SK-N-SH (cell line): ENCODE results near the gene SIX5. TPM values are rescaled to one million over a fixed set of nuclear protein-coding genes. Genes with fewer than 3 reads are reported as not detected.

ENCODE experiments used
- CTCF ChIA-PET: fragments of 300-600, 350-600 bp; formaldehyde crosslinking; extraction: SDS; loops from one replicate; lab custom pipeline; 2021; lab: Yijun Ruan, JAX
- POLR2A ChIA-PET: fragments of 350-600 bp; sonication (Branson Sonifier 250); formaldehyde crosslinking; extraction: SDS; loops from one replicate; lab custom pipeline; 2020; ENCODE audit warnings: antibody characterized with exemption, inconsistent platforms; lab: Yijun Ruan, JAX
- DNase-seq: peaks from one replicate; pipeline ENCODE4 v3.0.0; 2012
- H2AFZ ChIP-seq: fragments of 200-600 bp; sonication (generic); 2 replicates; pipeline ENCODE4 v1.8.1; 2016; ENCODE audit warnings: antibody characterized with exemption, mild to moderate bottlenecking, low read depth
- H3F3A ChIP-seq: fragments of 200-600 bp; sonication (generic); replicated peaks from 2 replicates; pipeline ENCODE3; 2016; ENCODE audit warnings: antibody characterized with exemption, mild to moderate bottlenecking; ENCODE audit not compliant: insufficient read depth
- H3K27ac ChIP-seq, 2 experiments: fragments of 200-500 bp in 1 of 2; fragments of 200-600 bp in 1 of 2; sonication (Bioruptor generic) in 1 of 2; sonication (generic), shearing (Covaris generic) in 1 of 2; 2 replicates each; pipeline versions ENCODE4 v1.5.1 to v1.6.1; 2014 to 2016; ENCODE audit warnings: low read depth in 2 of 2, inconsistent platforms in 1 of 2, low read length in 1 of 2, mild to moderate bottlenecking in 1 of 2, mixed read lengths in 1 of 2
- H3K27me3 ChIP-seq: fragments of 200-600 bp; sonication (generic), shearing (Covaris generic); 2 replicates; pipeline ENCODE4 v1.6.1; 2016; ENCODE audit warnings: mixed run types; ENCODE audit not compliant: insufficient read depth
- H3K36me3 ChIP-seq, 2 experiments: fragments of 200-500 bp in 1 of 2; fragments of 200-600 bp in 1 of 2; sonication (Bioruptor generic) in 1 of 2; sonication (generic) in 1 of 2; replicated peaks in 1 of 2; 2 replicates each; pipeline versions ENCODE3 to v1.5.1; 2014 to 2016; ENCODE audit warnings: low read length in 1 of 2, mild to moderate bottlenecking in 1 of 2; ENCODE audit not compliant: insufficient read depth in 2 of 2, control insufficient read depth in 1 of 2
- H3K4me1 ChIP-seq, 2 experiments: fragments of 200-500 bp in 1 of 2; fragments of 200-600 bp in 1 of 2; sonication (Bioruptor generic) in 1 of 2; sonication (generic), shearing (Covaris generic) in 1 of 2; 2 replicates each; pipeline versions ENCODE4 v1.5.1 to v1.6.1; 2014 to 2016; ENCODE audit warnings: low read depth in 1 of 2, low read length in 1 of 2, mixed run types in 1 of 2; ENCODE audit not compliant: insufficient read depth in 2 of 2, control insufficient read depth in 1 of 2
- H3K4me2 ChIP-seq: fragments of 200-600 bp; sonication (generic), shearing (Covaris generic); 2 replicates; pipeline ENCODE4 v1.6.1; 2017; ENCODE audit warnings: mixed run types
- H3K4me3 ChIP-seq, 2 experiments: fragments of 200-500 bp in 1 of 2; fragments of 200-600 bp in 1 of 2; sonication (Bioruptor generic) in 1 of 2; sonication (generic), shearing (Covaris generic) in 1 of 2; 2 replicates each; pipeline versions ENCODE4 v1.5.1 to v1.8.1; 2014 to 2016; ENCODE audit warnings: low read depth in 2 of 2, inconsistent platforms in 1 of 2, low read length in 1 of 2, mild to moderate bottlenecking in 1 of 2, mixed read lengths in 1 of 2, moderate library complexity in 1 of 2
- H3K79me2 ChIP-seq: fragments of 200-600 bp; sonication (generic); 2 replicates; pipeline ENCODE4 v1.8.1; 2017; ENCODE audit warnings: mild to moderate bottlenecking; ENCODE audit not compliant: insufficient read depth
- H3K9ac ChIP-seq: fragments of 200-600 bp; sonication (generic); 2 replicates; pipeline ENCODE4 v1.6.1; 2017; ENCODE audit warnings: mixed run types
- H3K9me2 ChIP-seq: fragments of 200-600 bp; sonication (generic); 2 replicates; pipeline ENCODE4 v1.6.1; 2017; ENCODE audit warnings: mixed run types
- H3K9me3 ChIP-seq: fragments of 200-600 bp; sonication (generic); 2 replicates; pipeline ENCODE4 v1.6.1; 2017; ENCODE audit warnings: mixed run types, mild to moderate bottlenecking, moderate library complexity
- H4K20me1 ChIP-seq: fragments of 200-600 bp; sonication (generic); 2 replicates; pipeline ENCODE4 v1.6.1; 2017; ENCODE audit warnings: mild to moderate bottlenecking, mixed run types; ENCODE audit not compliant: insufficient read depth
- CHD2 ChIP-seq: fragments of 150-350 bp; IDR thresholded peaks from 2 replicates; pipeline ENCODE4 v1.6.1; 2018; ENCODE audit warnings: low read length; ENCODE audit not compliant: partially characterized antibody
- ELF1 ChIP-seq: IDR thresholded peaks from 2 replicates; pipeline ENCODE4 v1.4.0; 2012
- FOXJ3 ChIP-seq: sonication (generic); formaldehyde crosslinking; IDR thresholded peaks from 2 replicates; pipeline ENCODE4 v1.5.1; 2020; ENCODE audit warnings: mild to moderate bottlenecking, missing genetic modification reagents
- GABPA ChIP-seq: IDR thresholded peaks from 2 replicates; pipeline ENCODE4 v1.4.0; 2012; ENCODE audit warnings: low read depth, mild to moderate bottlenecking
- GATA2 ChIP-seq: sonication (generic); formaldehyde crosslinking; IDR thresholded peaks from 2 replicates; pipeline ENCODE4 v1.5.0; 2020; ENCODE audit warnings: mild to moderate bottlenecking, missing genetic modification reagents
- MXI1 ChIP-seq: IDR thresholded peaks from 2 replicates; pipeline ENCODE4 v1.6.1; 2012; ENCODE audit warnings: mild to moderate bottlenecking, low read depth, low read length, improper control_type of control experiment
- NFIC ChIP-seq: IDR thresholded peaks from 2 replicates; pipeline ENCODE4 v1.4.0; 2012; ENCODE audit warnings: borderline replicate concordance
- RCOR1 ChIP-seq: fragments of 150-350 bp; IDR thresholded peaks from 2 replicates; pipeline ENCODE4 v1.6.1; 2017; ENCODE audit warnings: antibody characterized with exemption, low read length
- RFX5 ChIP-seq: IDR thresholded peaks from 2 replicates; pipeline ENCODE4 v1.6.1; 2012; ENCODE audit warnings: mild to moderate bottlenecking, improper control_type of control experiment, low read length
- TAF1 ChIP-seq: IDR thresholded peaks from 2 replicates; pipeline ENCODE4 v1.6.1; 2012; ENCODE audit warnings: low read depth, mild to moderate bottlenecking, low read length, moderate library complexity, borderline replicate concordance
- YY1 ChIP-seq: IDR thresholded peaks from 2 replicates; pipeline ENCODE4 v1.4.0; 2012; ENCODE audit warnings: low read depth, mild to moderate bottlenecking
- WGBS: methylation state at CpG from one replicate; pipeline ENCODE4 v1.1.6; 2017; ENCODE audit warnings: low lambda C conversion rate; 5-methylcytosine and 5-hydroxymethylcytosine counted together
- polyA plus RNA-seq, 3 experiments: library from polyadenylated mRNA; depleted of rRNA; stranded (reverse); fragments of >200 nt; gene quantifications; 2 replicates each; pipeline ENCODE4 v1.2.3, GENCODE V29; 2012
- TF ChIP-seq, protein P1 (sequence below): fragments of 200-600 bp; sonication (generic); IDR thresholded peaks from 2 replicates; pipeline ENCODE4 v1.6.1; 2017; ENCODE audit warnings: antibody characterized with exemption, mild to moderate bottlenecking, moderate library complexity
- TF ChIP-seq, protein P2 (sequence below): fragments of 150-350 bp; IDR thresholded peaks from 2 replicates; pipeline ENCODE4 v1.6.1; 2017; ENCODE audit warnings: antibody characterized with exemption, low read length, low read depth, borderline replicate concordance
- TF ChIP-seq, protein P3 (sequence below): IDR thresholded peaks from 2 replicates; pipeline ENCODE4 v1.4.0; 2012; ENCODE audit warnings: low read depth, borderline replicate concordance
- TF ChIP-seq, protein P4 (sequence below): IDR thresholded peaks from 2 replicates; pipeline ENCODE4 v1.4.0; 2012; ENCODE audit warnings: low read depth, borderline replicate concordance

Gene SIX5
- polyA plus RNA-seq, 1 of the 3 experiments (the other 2 are of a cell fraction): 8.4 TPM

DNA sequence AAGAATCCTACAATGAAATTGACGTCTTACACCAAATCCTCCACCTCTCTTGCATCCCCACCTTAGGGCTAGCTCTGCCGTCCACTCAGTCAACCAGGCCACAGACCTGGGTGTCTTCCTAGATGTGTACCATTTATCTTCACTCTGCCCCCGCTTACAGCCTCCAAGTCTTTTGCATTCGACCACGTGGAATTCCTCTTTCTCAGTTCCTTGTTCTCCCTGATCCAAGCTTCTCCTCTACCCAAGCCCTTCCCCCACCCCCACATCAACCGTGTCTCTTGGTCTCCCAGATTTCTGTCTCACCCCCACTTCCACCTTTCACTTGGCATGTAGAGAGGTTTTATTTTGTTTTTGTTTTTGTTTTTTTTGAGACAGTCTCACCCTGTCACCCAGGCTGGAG is 24.8 kb upstream of the SIX5 start:
- Histone ChIP-seq H3K79me2 (peaks cover 34% of the 10 kb centered on the region), H3K4me2 (no peak overlapping the region), H2AFZ (no peak overlapping the region), H3K27ac (no peak overlapping the region), H3F3A (no peaks in the 10 kb centered on the region), H3K27me3 (no peaks in the 10 kb centered on the region), H3K4me3 (no peak overlapping the region), H3K9me2 (no peaks in the 10 kb centered on the region), H3K4me1 (peaks cover 0 to 18% of the 10 kb centered on the region in 2 experiments; a peak in 1 of 4 replicates), H3K36me3 (peaks cover 11 to 18% of the 10 kb centered on the region in 2 experiments), H4K20me1 (no peaks in the 10 kb centered on the region), H3K9me3 (no peaks in the 10 kb centered on the region), H3K9ac (no peak overlapping the region)
- CTCF ChIA-PET: interaction anchor here (1.4 to 3.9 kb wide), 3 partner anchors 23 to 89 kb away, joined by 3 to 33 read pairs (median 13); partner anchors contain the start of gene SIX5
- no peak for DNase-seq
- POLR2A ChIA-PET: no interaction called here
- TF ChIP-seq CHD2 (no peak), TAF1 (no peak), GATA2 (CRISPR knock-in tag) (no peak), MXI1 (no peak), RCOR1 (no peak), GABPA (no peak), NFIC (no peak), FOXJ3 (CRISPR knock-in tag) (no peak), YY1 (no peak), RFX5 (no peak), ELF1 (no peak)
- TF ChIP-seq, protein P1, sequence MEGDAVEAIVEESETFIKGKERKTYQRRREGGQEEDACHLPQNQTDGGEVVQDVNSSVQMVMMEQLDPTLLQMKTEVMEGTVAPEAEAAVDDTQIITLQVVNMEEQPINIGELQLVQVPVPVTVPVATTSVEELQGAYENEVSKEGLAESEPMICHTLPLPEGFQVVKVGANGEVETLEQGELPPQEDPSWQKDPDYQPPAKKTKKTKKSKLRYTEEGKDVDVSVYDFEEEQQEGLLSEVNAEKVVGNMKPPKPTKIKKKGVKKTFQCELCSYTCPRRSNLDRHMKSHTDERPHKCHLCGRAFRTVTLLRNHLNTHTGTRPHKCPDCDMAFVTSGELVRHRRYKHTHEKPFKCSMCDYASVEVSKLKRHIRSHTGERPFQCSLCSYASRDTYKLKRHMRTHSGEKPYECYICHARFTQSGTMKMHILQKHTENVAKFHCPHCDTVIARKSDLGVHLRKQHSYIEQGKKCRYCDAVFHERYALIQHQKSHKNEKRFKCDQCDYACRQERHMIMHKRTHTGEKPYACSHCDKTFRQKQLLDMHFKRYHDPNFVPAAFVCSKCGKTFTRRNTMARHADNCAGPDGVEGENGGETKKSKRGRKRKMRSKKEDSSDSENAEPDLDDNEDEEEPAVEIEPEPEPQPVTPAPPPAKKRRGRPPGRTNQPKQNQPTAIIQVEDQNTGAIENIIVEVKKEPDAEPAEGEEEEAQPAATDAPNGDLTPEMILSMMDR: no peak
- TF ChIP-seq, protein P2, sequence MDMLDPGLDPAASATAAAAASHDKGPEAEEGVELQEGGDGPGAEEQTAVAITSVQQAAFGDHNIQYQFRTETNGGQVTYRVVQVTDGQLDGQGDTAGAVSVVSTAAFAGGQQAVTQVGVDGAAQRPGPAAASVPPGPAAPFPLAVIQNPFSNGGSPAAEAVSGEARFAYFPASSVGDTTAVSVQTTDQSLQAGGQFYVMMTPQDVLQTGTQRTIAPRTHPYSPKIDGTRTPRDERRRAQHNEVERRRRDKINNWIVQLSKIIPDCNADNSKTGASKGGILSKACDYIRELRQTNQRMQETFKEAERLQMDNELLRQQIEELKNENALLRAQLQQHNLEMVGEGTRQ: no peak
- TF ChIP-seq, protein P3, sequence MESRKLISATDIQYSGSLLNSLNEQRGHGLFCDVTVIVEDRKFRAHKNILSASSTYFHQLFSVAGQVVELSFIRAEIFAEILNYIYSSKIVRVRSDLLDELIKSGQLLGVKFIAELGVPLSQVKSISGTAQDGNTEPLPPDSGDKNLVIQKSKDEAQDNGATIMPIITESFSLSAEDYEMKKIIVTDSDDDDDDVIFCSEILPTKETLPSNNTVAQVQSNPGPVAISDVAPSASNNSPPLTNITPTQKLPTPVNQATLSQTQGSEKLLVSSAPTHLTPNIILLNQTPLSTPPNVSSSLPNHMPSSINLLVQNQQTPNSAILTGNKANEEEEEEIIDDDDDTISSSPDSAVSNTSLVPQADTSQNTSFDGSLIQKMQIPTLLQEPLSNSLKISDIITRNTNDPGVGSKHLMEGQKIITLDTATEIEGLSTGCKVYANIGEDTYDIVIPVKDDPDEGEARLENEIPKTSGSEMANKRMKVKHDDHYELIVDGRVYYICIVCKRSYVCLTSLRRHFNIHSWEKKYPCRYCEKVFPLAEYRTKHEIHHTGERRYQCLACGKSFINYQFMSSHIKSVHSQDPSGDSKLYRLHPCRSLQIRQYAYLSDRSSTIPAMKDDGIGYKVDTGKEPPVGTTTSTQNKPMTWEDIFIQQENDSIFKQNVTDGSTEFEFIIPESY: no peak
- TF ChIP-seq, protein P4, sequence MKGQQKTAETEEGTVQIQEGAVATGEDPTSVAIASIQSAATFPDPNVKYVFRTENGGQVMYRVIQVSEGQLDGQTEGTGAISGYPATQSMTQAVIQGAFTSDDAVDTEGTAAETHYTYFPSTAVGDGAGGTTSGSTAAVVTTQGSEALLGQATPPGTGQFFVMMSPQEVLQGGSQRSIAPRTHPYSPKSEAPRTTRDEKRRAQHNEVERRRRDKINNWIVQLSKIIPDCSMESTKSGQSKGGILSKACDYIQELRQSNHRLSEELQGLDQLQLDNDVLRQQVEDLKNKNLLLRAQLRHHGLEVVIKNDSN: no peak
- 75% methylated on average over 6 of the region's 6 CpGs for WGBS
